T-cell (primary cell): Measurements from ENCODE around the gene CADM1. TPM values are rescaled to one million over a fixed set of nuclear protein-coding genes. Genes with fewer than 3 reads are reported as not detected.

Experiments
- ATAC-seq, 4 experiments: fragments of 200-7000 bp in 3 of 4; fragments of 150-1000 bp in 1 of 4; cut with Tn5 transposase; replicated peaks in 1 of 4; 1 replicate in 3 of 4; 2 replicates in 1 of 4; pipeline ENCODE4 v1.10.0; 2021; ENCODE audit warnings: moderate library complexity in 3 of 4, mild to moderate bottlenecking in 2 of 4, moderate number of reproducible peaks in 1 of 4
- CTCF ChIA-PET, 2 donors: fragments of 300-600 bp; sonication (Branson Sonifier 250); formaldehyde crosslinking; loops; one replicate each; lab custom pipeline; 2022; ENCODE audit warnings: antibody characterized with exemption in 2 of 2; lab: Charles Lee
- POLR2A ChIA-PET, 2 donors: fragments of 300-600 bp; sonication (Branson Sonifier 250); formaldehyde crosslinking; loops; one replicate each; lab custom pipeline; 2022; ENCODE audit warnings: antibody characterized with exemption in 2 of 2; lab: Charles Lee
- DNase-seq, 35 experiments: peaks; one replicate each; pipeline versions ENCODE4 v3.0.0 to v3.0.0-alpha.2; 2013 to 2023
- H3K27ac ChIP-seq: one replicate; pipeline ENCODE4 v1.5.1; 2013; ENCODE audit warnings: low read length
- H3K27me3 ChIP-seq, 2 experiments: replicated peaks in 1 of 2; 1 replicate in 1 of 2; 2 replicates in 1 of 2; pipeline versions ENCODE4 v1.6.1 to v1.7.0; 2013; ENCODE audit warnings: low read length in 1 of 2, mixed read lengths in 1 of 2; ENCODE audit not compliant: control insufficient read depth in 2 of 2, insufficient read depth in 2 of 2; ENCODE audit errors: extremely low read depth in 1 of 2
- H3K36me3 ChIP-seq, 2 donors: 1 replicate in 1 of 2; 2 replicates in 1 of 2; pipeline versions ENCODE4 v1.6.1 to v1.7.0; 2013; ENCODE audit warnings: low read length in 1 of 2; ENCODE audit not compliant: control insufficient read depth in 2 of 2, insufficient read depth in 1 of 2; ENCODE audit errors: extremely low read depth in 1 of 2
- H3K4me1 ChIP-seq, 2 experiments: 1 replicate in 1 of 2; 2 replicates in 1 of 2; pipeline versions ENCODE4 v1.6.1 to v1.7.0; 2013; ENCODE audit warnings: low read length in 2 of 2, mixed read lengths in 1 of 2; ENCODE audit not compliant: insufficient read depth in 2 of 2, control insufficient read depth in 1 of 2; ENCODE audit errors: extremely low read depth in 1 of 2
- H3K4me3 ChIP-seq, 2 donors: 1 replicate in 1 of 2; 2 replicates in 1 of 2; pipeline versions ENCODE4 v1.5.1 to v1.7.0; 2013; ENCODE audit warnings: mild to moderate bottlenecking in 2 of 2, low read length in 1 of 2, moderate library complexity in 1 of 2; ENCODE audit not compliant: control insufficient read depth in 1 of 2; ENCODE audit errors: extremely low read depth in 1 of 2
- H3K9me3 ChIP-seq: 2 replicates; pipeline ENCODE4 v1.7.0; 2013
- H3K27ac Mint-ChIP-seq, 2 donors: one replicate each; pipeline ENCODE4 v1.8.0; 2020 to 2021; ENCODE audit warnings: mild to moderate bottlenecking in 2 of 2, mixed read lengths in 2 of 2
- H3K27me3 Mint-ChIP-seq, 2 donors: one replicate each; pipeline ENCODE4 v1.8.0; 2021 to 2022; ENCODE audit warnings: mixed read lengths in 2 of 2
- H3K36me3 Mint-ChIP-seq: one replicate; pipeline ENCODE4 v1.8.0; 2021; ENCODE audit warnings: mixed read lengths
- H3K4me1 Mint-ChIP-seq, 3 donors: one replicate each; pipeline ENCODE4 v1.8.0; 2020 to 2022; ENCODE audit warnings: mixed read lengths in 3 of 3, mild to moderate bottlenecking in 1 of 3
- H3K4me3 Mint-ChIP-seq, 3 donors: one replicate each; pipeline ENCODE4 v1.8.0; 2020 to 2022; ENCODE audit warnings: mild to moderate bottlenecking in 3 of 3, mixed read lengths in 3 of 3, moderate library complexity in 3 of 3
- H3K9me3 Mint-ChIP-seq, 3 donors: one replicate each; pipeline ENCODE4 v1.8.0; 2020 to 2022; ENCODE audit warnings: mixed read lengths in 3 of 3
- WGBS: methylation state at CpG from one replicate; pipeline ENCODE4 v1.1.5; 2013; ENCODE audit warnings: missing lambda C conversion rate; ENCODE audit not compliant: insufficient coverage; 5-methylcytosine and 5-hydroxymethylcytosine counted together
- total RNA-seq, 35 experiments: library from RNA in 6 of 35; stranded (reverse) in 6 of 35; fragments of 120-200 nt in 1 of 35; gene quantifications; one replicate each; pipeline versions ENCODE4 v1.2.1 to v1.2.4 and lab custom pipeline; 2013 to 2026

The CADM1 gene
- total RNA-seq, 5 donors from 2014 or later (not counting 1 experiment from before 2014, with no cell fraction given) = 2.1 to 6.7 (median 3.1) TPM

DNA sequence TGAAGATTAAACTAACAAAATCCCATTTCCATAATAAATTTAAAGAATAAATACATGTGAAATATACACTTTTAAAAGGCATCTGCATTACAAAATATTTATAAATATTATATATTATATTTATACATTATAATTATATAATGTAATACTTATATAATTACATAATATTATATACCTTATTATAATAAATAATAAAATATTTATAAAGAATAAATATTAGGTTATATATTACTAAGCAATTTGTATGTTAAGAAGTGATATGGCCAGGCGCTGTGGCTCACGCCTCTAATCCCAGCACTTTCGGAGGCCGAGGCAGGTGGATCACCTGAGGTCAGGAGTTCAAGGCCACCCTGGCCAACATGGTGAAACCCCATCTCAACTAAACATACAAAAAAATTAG, 97.8 kb downstream of the CADM1 start:
- ChIA-PET POLR2A (no interaction called here), CTCF (no interaction called here)
- no peaks in the 10 kb centered on the region for H3K9me3 ChIP-seq
- WGBS = no CpG with 5 or more reads among the region's 4 CpGs
- H3K36me3 ChIP-seq = no peaks in the 10 kb centered on the region
- H3K27me3 ChIP-seq = peaks cover 0 to 2% of the 10 kb centered on the region in 2 experiments
- no peak for DNase-seq
- no peak for ATAC-seq
- H3K27ac ChIP-seq = no peak overlapping the region
- no peaks in the 10 kb centered on the region for H3K4me1 ChIP-seq
- H3K4me1 Mint-ChIP-seq = no peaks in the 10 kb centered on the region
- H3K27ac Mint-ChIP-seq = no peak overlapping the region
- H3K4me3 ChIP-seq = no peak overlapping the region
- peaks cover 0 to 7% (median 0%) of the 10 kb centered on the region in 3 donors for H3K9me3 Mint-ChIP-seq
- H3K27me3 Mint-ChIP-seq = peaks cover 2 to 4% of the 10 kb centered on the region in 2 donors
- no peaks in the 10 kb centered on the region for H3K36me3 Mint-ChIP-seq
- no peak overlapping the region for H3K4me3 Mint-ChIP-seq

DNA sequence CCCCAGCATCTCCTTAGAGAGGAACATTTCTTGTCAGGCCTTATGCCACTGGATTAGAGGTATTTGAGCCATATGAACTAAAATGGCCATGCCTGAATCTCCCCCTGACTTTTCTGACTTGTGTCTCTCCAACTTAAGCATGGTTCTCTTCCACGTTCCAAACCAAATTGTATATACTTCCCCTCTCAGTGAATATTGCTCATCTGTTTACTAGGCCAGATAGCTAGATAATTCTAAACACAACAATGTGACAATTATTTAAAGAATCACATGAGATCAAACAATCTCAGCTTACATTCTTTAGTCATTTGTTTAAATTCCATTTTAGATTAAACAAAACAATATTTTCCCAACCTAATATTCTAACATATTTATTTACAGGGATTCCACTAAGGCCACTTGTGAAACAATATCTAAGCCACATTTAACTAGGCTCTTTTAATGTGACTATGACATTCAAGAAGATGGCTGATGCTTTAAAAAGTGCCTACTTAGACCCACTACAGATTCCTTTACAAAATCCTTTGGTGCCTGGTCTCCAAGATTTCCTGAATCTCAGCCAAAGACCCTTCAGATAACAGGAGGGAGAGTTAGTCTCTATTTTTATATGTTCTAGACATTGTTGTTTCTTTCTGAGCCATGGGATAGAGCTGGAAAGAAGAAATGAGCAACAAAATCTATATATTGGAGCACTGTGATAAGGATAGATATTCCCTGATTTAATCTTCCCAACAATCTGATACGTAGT, 105.7 kb downstream of the CADM1 start:
- WGBS = no CpG with 5 or more reads among the region's 2 CpGs
- Mint-ChIP-seq H3K36me3 (no peaks in the 10 kb centered on the region), H3K27me3 (peaks cover 3 to 14% of the 10 kb centered on the region in 2 donors)

DNA sequence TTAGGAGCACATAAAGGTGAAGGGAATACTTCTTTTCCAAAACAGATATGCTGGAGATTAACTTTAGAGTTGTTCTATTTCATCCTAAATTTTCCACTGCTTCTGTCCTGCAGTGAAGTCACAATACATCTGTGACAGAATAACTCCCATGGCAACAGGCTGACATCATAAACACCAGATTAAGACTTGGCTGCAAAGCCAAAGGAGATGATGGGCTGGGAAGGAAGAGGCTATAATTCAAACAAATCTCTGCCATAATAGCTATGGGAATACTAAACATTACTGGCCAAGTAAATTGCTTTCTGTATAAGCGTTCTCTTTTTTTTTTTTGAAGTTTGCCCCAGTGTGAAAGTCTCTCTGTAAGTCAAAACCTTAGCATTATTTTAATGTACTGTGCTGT, 107.7 kb downstream of the CADM1 start:
- H3K9me3 ChIP-seq = no peaks in the 10 kb centered on the region
- DNase-seq (no peak), ATAC-seq (no peak)
- H3K27ac Mint-ChIP-seq = no peak overlapping the region
- ChIA-PET CTCF (no interaction called here), POLR2A (no interaction called here)
- H3K4me1 Mint-ChIP-seq = no peaks in the 10 kb centered on the region
- H3K36me3 Mint-ChIP-seq = no peaks in the 10 kb centered on the region
- WGBS = no CpG with 5 or more reads among the region's 1 CpG
- H3K4me3 ChIP-seq = no peak overlapping the region
- H3K4me3 Mint-ChIP-seq = no peak overlapping the region
- peaks cover 0 to 2% of the 10 kb centered on the region in 2 experiments for H3K27me3 ChIP-seq
- H3K27ac ChIP-seq = no peak overlapping the region
- no peaks in the 10 kb centered on the region for H3K4me1 ChIP-seq
- H3K36me3 ChIP-seq = no peaks in the 10 kb centered on the region
- H3K9me3 Mint-ChIP-seq = peaks cover 0 to 4% (median 0%) of the 10 kb centered on the region in 3 donors
- H3K27me3 Mint-ChIP-seq = peaks cover 5 to 10% of the 10 kb centered on the region in 2 donors

More for the DNA sequence above, 105.7 kb downstream of the CADM1 start:
- Histone ChIP-seq H3K4me3 (no peak overlapping the region), H3K27ac (no peak overlapping the region), H3K27me3 (no peaks in the 10 kb centered on the region), H3K9me3 (no peaks in the 10 kb centered on the region), H3K4me1 (no peaks in the 10 kb centered on the region), H3K36me3 (no peaks in the 10 kb centered on the region)
- Mint-ChIP-seq H3K27ac (no peak overlapping the region), H3K4me1 (no peaks in the 10 kb centered on the region), H3K9me3 (peaks cover 0 to 7% (median 4%) of the 10 kb centered on the region in 3 donors), H3K4me3 (no peak overlapping the region)
- POLR2A ChIA-PET = no interaction called here
- CTCF ChIA-PET = no interaction called here
- DNase-seq (no peak), ATAC-seq (no peak)

DNA sequence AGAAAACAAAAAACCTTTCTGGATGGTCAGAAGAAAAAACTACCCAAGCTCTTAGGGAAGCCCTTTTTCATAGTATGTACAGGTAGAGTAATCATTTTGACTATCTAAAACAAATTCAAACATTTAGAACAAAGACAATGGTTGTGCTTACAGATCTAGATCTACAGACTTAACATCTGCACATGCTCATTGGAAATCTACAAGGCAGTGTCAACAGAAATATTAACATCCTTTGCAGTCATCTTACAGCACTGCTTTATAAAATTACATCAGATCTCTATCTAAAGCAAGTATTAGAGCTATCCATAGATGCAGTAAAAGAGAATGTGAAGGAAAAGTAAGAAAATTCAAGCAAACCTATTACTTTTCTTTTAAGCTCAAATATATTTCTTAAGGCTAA, 110.3 kb downstream of the CADM1 start:
- peaks cover 3 to 10% of the 10 kb centered on the region in 2 donors for H3K27me3 Mint-ChIP-seq
- no peak overlapping the region for H3K27ac Mint-ChIP-seq
- H3K36me3 Mint-ChIP-seq = no peaks in the 10 kb centered on the region
- peaks cover 0 to 4% (median 0%) of the 10 kb centered on the region in 3 donors for H3K9me3 Mint-ChIP-seq
- ChIA-PET POLR2A (no interaction called here), CTCF (interaction anchor here in 1 of 2 donors (0.6 kb wide), 1 partner anchor 308 kb away, joined by 6 read pairs; no protein-coding TSS in a partner anchor)
- H3K27me3 ChIP-seq = peaks cover 0 to 2% of the 10 kb centered on the region in 2 experiments
- no peak overlapping the region for H3K4me3 ChIP-seq
- H3K4me1 ChIP-seq = no peaks in the 10 kb centered on the region
- no peaks in the 10 kb centered on the region for H3K36me3 ChIP-seq
- DNase-seq (no peak), ATAC-seq (no peak)
- no peaks in the 10 kb centered on the region for H3K9me3 ChIP-seq
- no peak overlapping the region for H3K4me3 Mint-ChIP-seq
- H3K4me1 Mint-ChIP-seq = no peaks in the 10 kb centered on the region
- H3K27ac ChIP-seq = no peak overlapping the region

DNA sequence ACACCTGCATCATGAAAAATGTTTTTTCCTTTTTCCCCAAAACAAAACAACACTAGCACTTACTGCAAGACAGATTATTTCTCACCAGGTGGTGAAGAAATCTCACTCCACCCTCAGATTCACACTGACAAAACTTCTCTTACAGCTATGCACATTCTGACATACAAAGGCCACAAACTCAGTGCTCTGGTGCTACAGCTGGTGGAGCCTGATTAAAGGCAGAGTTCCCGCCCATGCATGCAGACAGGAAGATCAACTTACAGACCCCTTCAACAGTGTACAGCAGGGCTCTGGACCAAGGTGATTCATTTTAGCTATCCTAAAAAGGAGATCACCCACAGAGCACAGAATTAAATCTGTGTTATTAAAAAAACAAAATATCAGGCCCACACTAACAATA, 112.6 kb downstream of the CADM1 start:
- WGBS = 100% methylated on average over 1 of the region's 1 CpG
- Mint-ChIP-seq H3K4me1 (no peaks in the 10 kb centered on the region), H3K27ac (no peak overlapping the region), H3K27me3 (peaks cover 6 to 10% of the 10 kb centered on the region in 2 donors), H3K4me3 (no peak overlapping the region), H3K9me3 (no peaks in the 10 kb centered on the region), H3K36me3 (no peaks in the 10 kb centered on the region)
- no peaks in the 10 kb centered on the region for H3K4me1 ChIP-seq
- ChIA-PET CTCF (no interaction called here), POLR2A (no interaction called here)
- no peak overlapping the region for H3K4me3 ChIP-seq
- ATAC-seq (no peak), DNase-seq (no peak)
- H3K27me3 ChIP-seq = peaks cover 0 to 2% of the 10 kb centered on the region in 2 experiments
- H3K9me3 ChIP-seq = no peaks in the 10 kb centered on the region
- H3K27ac ChIP-seq = no peak overlapping the region
- H3K36me3 ChIP-seq = no peaks in the 10 kb centered on the region

DNA sequence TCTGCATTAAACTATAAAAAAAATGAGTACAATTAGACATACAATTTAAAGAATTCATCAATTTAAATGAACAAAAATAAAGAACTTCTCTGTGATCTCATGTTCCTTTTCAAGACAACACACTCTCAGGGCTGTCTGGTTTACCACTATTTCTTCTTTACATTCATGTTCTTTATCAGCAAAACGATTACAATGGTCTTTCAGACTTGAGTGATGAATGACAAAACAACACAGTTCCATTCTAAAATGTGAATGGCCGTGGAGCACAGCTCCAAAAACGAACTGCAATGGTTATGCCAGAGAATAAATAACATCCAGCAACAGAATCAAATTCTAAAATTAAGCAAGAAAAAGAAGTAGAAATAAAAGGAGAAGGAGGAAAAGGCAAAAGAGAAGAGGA, 113.1 kb downstream of the CADM1 start:
- ATAC-seq (no peak), DNase-seq (no peak)
- H3K27me3 Mint-ChIP-seq = peaks cover 6 to 10% of the 10 kb centered on the region in 2 donors
- H3K4me1 ChIP-seq = no peaks in the 10 kb centered on the region
- peaks cover 0 to 2% of the 10 kb centered on the region in 2 experiments for H3K27me3 ChIP-seq
- ChIA-PET POLR2A (no interaction called here), CTCF (no interaction called here)
- no peak overlapping the region for H3K27ac ChIP-seq
- no peak overlapping the region for H3K27ac Mint-ChIP-seq
- no peak overlapping the region for H3K4me3 Mint-ChIP-seq
- no peaks in the 10 kb centered on the region for H3K36me3 ChIP-seq
- no peaks in the 10 kb centered on the region for H3K9me3 ChIP-seq
- no peaks in the 10 kb centered on the region for H3K4me1 Mint-ChIP-seq
- WGBS = no CpG with 5 or more reads among the region's 3 CpGs
- no peak overlapping the region for H3K4me3 ChIP-seq
- H3K36me3 Mint-ChIP-seq = no peaks in the 10 kb centered on the region
- H3K9me3 Mint-ChIP-seq = no peaks in the 10 kb centered on the region
